Heart left ventricle (tissue), 16 donors: ENCODE results near the gene RNF212. TPM values are rescaled to one million over a fixed set of nuclear protein-coding genes. Genes with fewer than 3 reads are reported as not detected.

ENCODE experiments used
- ATAC-seq, 4 donors: fragments of 200-7000 bp; cut with Tn5 transposase; one replicate each; pipeline ENCODE4 v1.9.1; 2020 to 2022; ENCODE audit warnings: moderate library complexity in 4 of 4, mild to moderate bottlenecking in 3 of 4, moderate number of reproducible peaks in 1 of 4
- DNase-seq, 5 donors: peaks; one replicate each; pipeline ENCODE4 v3.0.0-alpha.2; 2020
- H3K27ac ChIP-seq, 12 donors: fragments of 200-600 bp; sonication (generic) in 4 of 12; one replicate each; pipeline versions ENCODE4 v1.5.0 to v1.8.0; 2016 to 2022; ENCODE audit warnings: mild to moderate bottlenecking in 2 of 12
- H3K27me3 ChIP-seq, 9 donors: fragments of 200-600 bp; sonication (generic) in 2 of 9; one replicate each; pipeline versions ENCODE4 v1.5.1 to v1.8.0; 2016 to 2022; ENCODE audit warnings: mild to moderate bottlenecking in 3 of 9
- H3K36me3 ChIP-seq, 9 donors: fragments of 200-600 bp; sonication (generic) in 2 of 9; one replicate each; pipeline versions ENCODE4 v1.5.0 to v1.8.0; 2018 to 2022; ENCODE audit warnings: mild to moderate bottlenecking in 2 of 9
- H3K4me1 ChIP-seq, 12 donors: fragments of 200-600 bp; sonication (generic) in 4 of 12; one replicate each; pipeline versions ENCODE4 v1.5.0 to v1.8.0; 2016 to 2022; ENCODE audit warnings: mild to moderate bottlenecking in 3 of 12
- H3K4me3 ChIP-seq, 12 donors: fragments of 200-600 bp; sonication (generic) in 4 of 12; one replicate each; pipeline versions ENCODE4 v1.5.0 to v1.8.0; 2017 to 2022; ENCODE audit warnings: mild to moderate bottlenecking in 9 of 12, moderate library complexity in 4 of 12
- H3K9me3 ChIP-seq, 12 donors: fragments of 200-600 bp; sonication (generic) in 4 of 12; one replicate each; pipeline versions ENCODE4 v1.5.0 to v1.8.0; 2016 to 2022; ENCODE audit warnings: mild to moderate bottlenecking in 1 of 12
- CTCF ChIP-seq, 12 donors: fragments of 200-600 bp; sonication (generic) in 4 of 12; IDR thresholded peaks; one replicate each; pipeline versions ENCODE4 v1.5.0 to v1.8.0; 2018 to 2022; ENCODE audit warnings: antibody characterized with exemption in 12 of 12, mild to moderate bottlenecking in 5 of 12
- POLR2A ChIP-seq, 2 donors: fragments of 450-650 bp; IDR thresholded peaks; one replicate each; pipeline ENCODE4 v1.6.1; 2017; ENCODE audit warnings: antibody characterized with exemption in 2 of 2, mild to moderate bottlenecking in 2 of 2, moderate library complexity in 2 of 2
- WGBS, 4 donors: extraction: QIAGEN DNeasy Blood & Tissue Kit in 2 of 4; methylation state at CpG; one replicate each; pipeline versions ENCODE4 v1.1.5 to v1.1.7; 2013 to 2018; 5-methylcytosine and 5-hydroxymethylcytosine counted together
- intact Hi-C, 10 donors: fragments of 100-400 bp; cut with DNase I; formaldehyde crosslinking; loops; one replicate each; pipeline versions ENCODE4 v1.11.1 to v1.14.2; 2022
- polyA plus RNA-seq, 2 donors: library from polyadenylated mRNA; stranded (reverse); fragments of 200-250 nt; gene quantifications; one replicate each; pipeline ENCODE4 v1.2.3, GENCODE V29; 2013
- total RNA-seq, 9 donors: library from RNA; depleted of rRNA in 2 of 9; stranded (reverse); fragments of >200 nt in 2 of 9; fragmentation: NEBNext Ultra II Directional in 3 of 9; extraction: Animal tissue kit (Norgen Biotek cat#: 25700) in 3 of 9; gene quantifications; one replicate each; pipeline versions ENCODE4 v1.1.0 to v1.2.4, GENCODE V29; 2016 to 2023
- donor health status: ischemic (EF 13 %, LVEDD 7.1; RV severe dilation, severe dysfunction).
- donor health status: healthy with polysubstance abuse.
- donor health status: DM: no; HTN: yes; CAD: no.
- donor health status: DM: no; HTN: no; CAD: no.
- donor health status: ischemic (EF 25% LVEDD 6.9; RV normal size, moderate dysfunction).
- donor health status: ischemic (EF 25% LVEDD 5.7; RV mildly dilated, moderate dysfunction).
- donor health status: healthy.
- donor health status: DM: yes; HTN: yes; CAD: no.
- donor health status: ischemic (EF 35%, LVEDD 5.7; RV mildly dilated, moderate dysfunction).
- donor health status: nonischemic (EF 11% LVEDD 7.7; RV severe dilation, severe dysfunction).
- donor health status: DM: yes; HTN: yes; CAD: no.
- donor health status: PGD.
- donor health status: ischemic (EF 29% LVEDD 5.4; RV normal size, mild dysfunction).
- donor health status: nonischemic (EF 23%, LVEDD 6.1; RV moderate dilation, normal function).

RNF212 gene
- total and polyA plus RNA-seq, 11 donors, result 0.25 to 1.6 (median 0.48) TPM; not detected in 4

GRCh38 chr4:1090036-1090435, 23.3 kb downstream of the RNF212 start:
- no peak for DNase-seq
- H3K36me3 ChIP-seq, result no peaks in the 10 kb centered on the region
- no peak overlapping the region for H3K27ac ChIP-seq
- WGBS, 4 donors, result 90 to 97% (median 92%) methylated on average over 3 of the region's 3 CpGs
- intact Hi-C loops, result no loop called here
- TF ChIP-seq CTCF (IDR thresholded peaks at IDR 0.05) (no peak), POLR2A (IDR thresholded peaks at IDR 0.05) (no peak)
- ATAC-seq, result no peak
- no peak overlapping the region for H3K4me3 ChIP-seq
- H3K27me3 ChIP-seq, result peaks cover 0 to 12% (median 0%) of the 10 kb centered on the region in 9 donors
- no peaks in the 10 kb centered on the region for H3K4me1 ChIP-seq
- H3K9me3 ChIP-seq, result peaks cover 0 to 4% (median 0%) of the 10 kb centered on the region in 12 donors

GRCh38 chr4:1087371-1087770, 26.0 kb downstream of the RNF212 start:
- intact Hi-C loops, result no loop called here
- peaks cover 0 to 14% (median 2%) of the 10 kb centered on the region in 9 donors for H3K27me3 ChIP-seq
- H3K36me3 ChIP-seq, result no peaks in the 10 kb centered on the region
- DNase-seq (no peak), ATAC-seq (no peak)
- no peak overlapping the region for H3K4me3 ChIP-seq
- peaks cover 0 to 4% (median 0%) of the 10 kb centered on the region in 12 donors for H3K4me1 ChIP-seq
- no peak overlapping the region for H3K27ac ChIP-seq
- H3K9me3 ChIP-seq, result peaks cover 0 to 4% (median 0%) of the 10 kb centered on the region in 12 donors
- no peak for TF ChIP-seq CTCF (IDR thresholded peaks at IDR 0.05)

- Histone ChIP-seq H3K4me3 (no peak overlapping the region), H3K9me3 (peaks cover 0 to 4% (median 0%) of the 10 kb centered on the region in 12 donors), H3K4me1 (peaks cover 0 to 18% (median 0%) of the 10 kb centered on the region in 12 donors), H3K27me3 (peaks cover 0 to 21% (median 2%) of the 10 kb centered on the region in 9 donors), H3K27ac (no peak overlapping the region), H3K36me3 (no peaks in the 10 kb centered on the region)
- no peak for TF ChIP-seq CTCF (IDR thresholded peaks at IDR 0.05)
- no peak for TF ChIP-seq POLR2A (IDR thresholded peaks at IDR 0.05)
- whole genome bisulfite sequencing, 4 donors, result 60 to 64% (median 63%) methylated on average over 7 to 8 of the region's 8 CpGs
- intact Hi-C loops, result no loop called here
- no peak for DNase-seq
- ATAC-seq, result no peak
Observed at GRCh38 chr4:1086011-1086410, 27.4 kb downstream of the RNF212 start.

GRCh38 chr4:1085404-1085799, 28.0 kb downstream of the RNF212 start:
- DNase-seq (no peak), ATAC-seq (no peak)
- H3K4me3 ChIP-seq, result no peak overlapping the region
- no peak overlapping the region for H3K27ac ChIP-seq
- intact Hi-C loops, result no loop called here
- no peak for TF ChIP-seq POLR2A (IDR thresholded peaks at IDR 0.05)
- no peak for TF ChIP-seq CTCF (IDR thresholded peaks at IDR 0.05)
- H3K27me3 ChIP-seq, result peaks cover 0 to 27% (median 7%) of the 10 kb centered on the region in 9 donors
- WGBS, 4 donors, result 79 to 87% (median 86%) methylated on average over 7 of the region's 7 CpGs
- peaks cover 0 to 19% (median 0%) of the 10 kb centered on the region in 12 donors for H3K4me1 ChIP-seq
- H3K36me3 ChIP-seq, result no peaks in the 10 kb centered on the region
- peaks cover 0 to 4% (median 0%) of the 10 kb centered on the region in 12 donors for H3K9me3 ChIP-seq
